ENCODE results near the gene LUZP1. TPM values are rescaled to one million over a fixed set of nuclear protein-coding genes. Genes with fewer than 3 reads are reported as not detected.

Gene LUZP1
- total and polyA plus RNA-seq, 10 of the 15 experiments (the other 5 are each of a cell fraction or from before 2014, with no cell fraction given), result 11.3 to 28.2 (median 17.3) TPM

- TF ChIP-seq DPF2 (IDR thresholded peaks at IDR 0.05) (no peak), CHD1 (IDR thresholded peaks at IDR 0.05; ENCODE audit: low read depth, low read length) (no peak), NFYB (IDR thresholded peaks at IDR 0.05; ENCODE audit: insufficient read depth, low read depth, low read length) (0 out of 2 replicates have a peak, but pooled peaks have one; percentile 42), MAX (IDR thresholded peaks at IDR 0.05; ENCODE audit: low read depth, low read length) (no peak), SMC3 (IDR thresholded peaks at IDR 0.05; ENCODE audit: borderline replicate concordance, low read length) (no peak), PKNOX1 (IDR thresholded peaks at IDR 0.05) (0 out of 2 replicates have a peak, but pooled peaks have one; percentile 16), ATF3 (IDR thresholded peaks at IDR 0.05; ENCODE audit: borderline replicate concordance, extremely low read depth, low read depth, low read length) (0 out of 2 replicates have a peak, but pooled peaks have one; percentile 7), USF1 (IDR thresholded peaks at IDR 0.05; ENCODE audit: borderline replicate concordance, extremely low read length, insufficient read depth, low read depth, low read length) (peak; percentile 38), TCF7 (IDR thresholded peaks at IDR 0.05; ENCODE audit: borderline replicate concordance) (no peak)
- CTCF ChIA-PET, result no interaction called here
- RAD21 ChIA-PET (ENCODE audit: unreplicated experiment), result no interaction called here
Measured at GRCh38 chr1:23200883-23201282, 32.2 kb upstream of the LUZP1 start.

More at GRCh38 chr1:23200883-23201282, 32.2 kb upstream of the LUZP1 start:
- DNase-seq (ENCODE audit: low read depth, low spot score) (no peak), ATAC-seq (no peak), FAIRE-seq (no peak)
- SMC1A ChIA-PET (ENCODE audit: uncharacterized antibody, unreplicated experiment), result no interaction called here
- H2AFZ ChIP-seq (ENCODE audit: control insufficient read depth, low read depth, low read length), result no peak overlapping the region
- no peak overlapping the region for H3K4me3 ChIP-seq
- 20% methylated on average over 1 of the region's 1 CpG for WGBS (ENCODE audit: insufficient coverage, insufficient replicate concordance, low lambda C conversion rate, missing lambda C conversion rate)
- H3K27ac ChIP-seq (ENCODE audit: control insufficient read depth, insufficient read depth), result no peak overlapping the region
- in situ Hi-C loops (cut with MboI), result no loop called here
- POLR2A ChIA-PET, result no interaction called here
- intact Hi-C loops (cut with micrococcal nuclease; ENCODE audit: unreplicated experiment), result no loop called here
- H3K4me2 ChIP-seq (ENCODE audit: control insufficient read depth, insufficient read depth), result no peak overlapping the region
- H3K4me1 ChIP-seq (ENCODE audit: control insufficient read depth, insufficient read depth, low read length), result peaks cover 4% of the 10 kb centered on the region; the same call in 1 of the 2 replicates
- H3K36me3 ChIP-seq (ENCODE audit: control insufficient read depth in 2 of 2, insufficient read depth in 2 of 2, low read length in 1 of 2), result no peaks in the 10 kb centered on the region
- no TSS peak for BruUV-seq (replicated peaks)
- no peaks in the 10 kb centered on the region for H4K20me1 ChIP-seq (ENCODE audit: control insufficient read depth, insufficient read depth)
- no peaks in the 10 kb centered on the region for H3K79me2 ChIP-seq (ENCODE audit: control insufficient read depth, insufficient read depth, low read length)
- H3K27me3 ChIP-seq (replicated peaks in 1 of 2; ENCODE audit: control insufficient read depth in 2 of 2, insufficient read depth in 2 of 2, low read length in 1 of 2), result no peaks in the 10 kb centered on the region
- no peak overlapping the region for H3K9ac ChIP-seq (ENCODE audit: control insufficient read depth, insufficient read depth, low read length)
- no peaks in the 10 kb centered on the region for H3K9me3 ChIP-seq (replicated peaks; ENCODE audit: control insufficient read depth, insufficient read depth, low read length)

Measured in GM12878 (cell line).